Measurements from ENCODE around the gene ARHGAP18.
A peak's percentile ranks its signal among the peaks of the same experiment; 100 is the strongest.

ARHGAP18 gene

GRCh38 chr6:129601323-129601722 is 108.7 kb downstream of the ARHGAP18 start:
- Histone ChIP-seq H4K20me1 (ENCODE audit: insufficient read depth, low read length, poor library complexity, severe bottlenecking) (no peaks in the 10 kb centered on the region), H3K4me1 (ENCODE audit: insufficient read depth, low read length, poor library complexity, severe bottlenecking) (no peaks in the 10 kb centered on the region), H3F3A (ENCODE audit: low read depth) (no peaks in the 10 kb centered on the region), H3K9me2 (replicated peaks; ENCODE audit: low read depth, low read length) (no peaks in the 10 kb centered on the region), H3K4me2 (ENCODE audit: low read depth, low read length, poor library complexity, severe bottlenecking) (no peak overlapping the region), H3K9me3 (ENCODE audit: insufficient read depth, low read depth, low read length) (no peaks in the 10 kb centered on the region), H3K79me2 (ENCODE audit: insufficient read depth, low read length) (no peaks in the 10 kb centered on the region), H3K36me3 (ENCODE audit: insufficient read depth, low read length) (peaks cover 5% of the 10 kb centered on the region; the same call in 1 of the 2 replicates), H3K9ac (ENCODE audit: low read depth, low read length, poor library complexity, severe bottlenecking) (no peak overlapping the region), H3K4me3 (ENCODE audit: low read length, poor library complexity, severe bottlenecking) (no peak overlapping the region), H3K27me3 (ENCODE audit: insufficient read depth, low read length, poor library complexity, severe bottlenecking) (no peaks in the 10 kb centered on the region), H2AFZ (ENCODE audit: low read length) (no peak overlapping the region)
- no peak for TF ChIP-seq EZH2phosphoT487 (IDR thresholded peaks at IDR 0.05; ENCODE audit: borderline replicate concordance)
- no peak for TF ChIP-seq CTCF (conservative IDR thresholded peaks at IDR 0.05; ENCODE audit: low read length)

GRCh38 chr6:129599467-129599866 is 110.5 kb downstream of the ARHGAP18 start:
- no peaks in the 10 kb centered on the region for H3K9me2 ChIP-seq (replicated peaks; ENCODE audit: low read depth, low read length)
- H4K20me1 ChIP-seq (ENCODE audit: insufficient read depth, low read length, poor library complexity, severe bottlenecking) = no peaks in the 10 kb centered on the region
- no peak for TF ChIP-seq EZH2phosphoT487 (IDR thresholded peaks at IDR 0.05; ENCODE audit: borderline replicate concordance)
- TF ChIP-seq CTCF (conservative IDR thresholded peaks at IDR 0.05; ENCODE audit: low read length) = no peak; the same call in 1 of the 2 replicates
- no peaks in the 10 kb centered on the region for H3F3A ChIP-seq (ENCODE audit: low read depth)
- no peak overlapping the region for H2AFZ ChIP-seq (ENCODE audit: low read length)
- no peaks in the 10 kb centered on the region for H3K79me2 ChIP-seq (ENCODE audit: insufficient read depth, low read length)
- no peaks in the 10 kb centered on the region for H3K4me1 ChIP-seq (ENCODE audit: insufficient read depth, low read length, poor library complexity, severe bottlenecking)
- H3K4me3 ChIP-seq (ENCODE audit: low read length, poor library complexity, severe bottlenecking) = no peak overlapping the region
- no peaks in the 10 kb centered on the region for H3K27me3 ChIP-seq (ENCODE audit: insufficient read depth, low read length, poor library complexity, severe bottlenecking)
- H3K9me3 ChIP-seq (ENCODE audit: insufficient read depth, low read depth, low read length) = no peaks in the 10 kb centered on the region
- no peak overlapping the region for H3K9ac ChIP-seq (ENCODE audit: low read depth, low read length, poor library complexity, severe bottlenecking)
- no peaks in the 10 kb centered on the region for H3K36me3 ChIP-seq (ENCODE audit: insufficient read depth, low read length)
- no peak overlapping the region for H3K4me2 ChIP-seq (ENCODE audit: low read depth, low read length, poor library complexity, severe bottlenecking)

DNA sequence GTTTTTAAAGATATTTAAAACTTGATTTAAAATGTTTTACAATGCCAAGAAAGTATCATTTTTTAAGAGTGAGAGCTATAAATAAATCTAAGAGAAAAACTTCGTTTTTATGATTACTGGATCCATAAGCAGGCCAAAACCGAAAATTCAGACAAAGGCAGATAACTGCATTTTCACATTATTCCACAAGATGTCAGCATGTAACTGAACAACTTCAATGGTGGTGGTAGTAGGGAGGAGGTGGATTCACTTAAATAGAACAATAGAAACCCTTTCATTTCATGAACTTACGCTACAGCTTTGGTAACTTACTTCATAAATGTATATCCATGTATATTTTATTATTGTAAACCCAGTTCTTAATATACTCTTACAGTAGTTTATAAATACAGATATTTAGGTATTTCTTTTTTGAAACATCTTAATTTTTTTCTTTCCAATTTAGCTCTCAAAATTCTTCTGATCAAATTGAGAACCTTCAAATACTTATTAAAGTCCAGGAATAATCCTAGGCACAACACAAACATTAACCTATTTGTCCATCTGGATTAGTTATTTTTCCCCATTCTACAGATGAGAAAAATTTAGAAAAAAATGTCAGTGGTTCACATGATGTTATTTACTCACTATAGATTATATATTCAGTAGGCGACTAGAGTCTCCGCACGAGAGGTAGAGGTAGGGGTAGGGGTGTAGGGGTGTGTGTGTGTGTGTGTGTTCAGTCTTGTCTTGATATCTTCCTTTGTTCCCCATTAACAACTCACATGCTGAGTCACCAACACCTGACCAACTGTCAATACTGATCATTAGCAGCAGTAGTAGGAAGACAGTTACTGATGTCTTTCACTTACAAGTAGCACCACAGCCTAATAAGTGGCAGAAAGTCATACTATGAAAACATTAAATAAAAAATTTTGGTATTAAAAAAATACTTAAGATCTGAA is 111.5 kb downstream of the ARHGAP18 start:
- no peak overlapping the region for H3K4me2 ChIP-seq (ENCODE audit: low read depth, low read length, poor library complexity, severe bottlenecking)
- no peaks in the 10 kb centered on the region for H3K4me1 ChIP-seq (ENCODE audit: insufficient read depth, low read length, poor library complexity, severe bottlenecking)
- H3K27me3 ChIP-seq (ENCODE audit: insufficient read depth, low read length, poor library complexity, severe bottlenecking) = no peaks in the 10 kb centered on the region
- H3K4me3 ChIP-seq (ENCODE audit: low read length, poor library complexity, severe bottlenecking) = no peak overlapping the region
- no peaks in the 10 kb centered on the region for H3K36me3 ChIP-seq (ENCODE audit: insufficient read depth, low read length)
- H3K9me3 ChIP-seq (ENCODE audit: insufficient read depth, low read depth, low read length) = no peaks in the 10 kb centered on the region
- H3K79me2 ChIP-seq (ENCODE audit: insufficient read depth, low read length) = no peaks in the 10 kb centered on the region
- peak overlapping the region; percentile 46 for H3K9ac ChIP-seq (ENCODE audit: low read depth, low read length, poor library complexity, severe bottlenecking)
- no peaks in the 10 kb centered on the region for H3F3A ChIP-seq (ENCODE audit: low read depth)
- no peaks in the 10 kb centered on the region for H3K9me2 ChIP-seq (replicated peaks; ENCODE audit: low read depth, low read length)
- H4K20me1 ChIP-seq (ENCODE audit: insufficient read depth, low read length, poor library complexity, severe bottlenecking) = no peaks in the 10 kb centered on the region
- no peak overlapping the region for H2AFZ ChIP-seq (ENCODE audit: low read length)
- TF ChIP-seq CTCF (conservative IDR thresholded peaks at IDR 0.05; ENCODE audit: low read length) = peak; percentile 90
- TF ChIP-seq EZH2phosphoT487 (IDR thresholded peaks at IDR 0.05; ENCODE audit: borderline replicate concordance) = no peak
